ENCODE data around the gene CLEC11A. TPM values are rescaled to one million over a fixed set of nuclear protein-coding genes. Genes with fewer than 3 reads are reported as not detected.

CLEC11A gene
- total and polyA plus RNA-seq, 2 of the 8 experiments (the other 6 are each of a cell fraction or from before 2014, with no cell fraction given), result 4.3 to 17.4 TPM

DNA sequence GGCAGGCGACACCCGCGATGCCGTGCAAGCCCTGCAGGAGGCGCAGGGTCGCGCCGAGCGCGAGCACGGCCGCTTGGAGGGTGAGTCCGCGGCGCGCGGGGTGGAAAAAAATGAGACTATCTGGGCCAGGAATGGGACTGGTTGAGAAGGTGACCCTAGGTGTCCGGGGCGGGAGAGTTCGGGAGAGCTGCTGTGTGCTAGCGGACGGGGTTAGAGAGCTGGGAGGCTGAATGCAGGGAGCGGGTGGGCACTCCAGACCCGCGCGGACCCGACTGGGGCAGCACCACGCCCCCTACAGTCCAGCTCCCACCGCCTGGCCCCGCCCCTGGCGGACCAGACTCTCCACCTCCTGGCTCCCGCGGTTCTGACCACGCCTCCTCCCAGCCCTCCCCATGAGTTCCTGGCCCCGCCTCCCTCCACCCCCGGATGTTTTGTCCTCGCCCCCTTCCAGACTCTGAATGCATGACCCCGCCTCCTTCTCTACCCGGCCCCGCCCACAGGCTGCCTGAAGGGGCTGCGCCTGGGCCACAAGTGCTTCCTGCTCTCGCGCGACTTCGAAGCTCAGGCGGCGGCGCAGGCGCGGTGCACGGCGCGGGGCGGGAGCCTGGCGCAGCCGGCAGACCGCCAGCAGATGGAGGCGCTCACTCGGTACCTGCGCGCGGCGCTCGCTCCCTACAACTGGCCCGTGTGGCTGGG, 1.5 kb downstream of the CLEC11A start (continued):
- TF ChIP-seq, protein P1, sequence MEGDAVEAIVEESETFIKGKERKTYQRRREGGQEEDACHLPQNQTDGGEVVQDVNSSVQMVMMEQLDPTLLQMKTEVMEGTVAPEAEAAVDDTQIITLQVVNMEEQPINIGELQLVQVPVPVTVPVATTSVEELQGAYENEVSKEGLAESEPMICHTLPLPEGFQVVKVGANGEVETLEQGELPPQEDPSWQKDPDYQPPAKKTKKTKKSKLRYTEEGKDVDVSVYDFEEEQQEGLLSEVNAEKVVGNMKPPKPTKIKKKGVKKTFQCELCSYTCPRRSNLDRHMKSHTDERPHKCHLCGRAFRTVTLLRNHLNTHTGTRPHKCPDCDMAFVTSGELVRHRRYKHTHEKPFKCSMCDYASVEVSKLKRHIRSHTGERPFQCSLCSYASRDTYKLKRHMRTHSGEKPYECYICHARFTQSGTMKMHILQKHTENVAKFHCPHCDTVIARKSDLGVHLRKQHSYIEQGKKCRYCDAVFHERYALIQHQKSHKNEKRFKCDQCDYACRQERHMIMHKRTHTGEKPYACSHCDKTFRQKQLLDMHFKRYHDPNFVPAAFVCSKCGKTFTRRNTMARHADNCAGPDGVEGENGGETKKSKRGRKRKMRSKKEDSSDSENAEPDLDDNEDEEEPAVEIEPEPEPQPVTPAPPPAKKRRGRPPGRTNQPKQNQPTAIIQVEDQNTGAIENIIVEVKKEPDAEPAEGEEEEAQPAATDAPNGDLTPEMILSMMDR (IDR thresholded peaks at IDR 0.05; ENCODE audit: control extremely low read depth in 1 of 3, insufficient read depth in 1 of 3, low read depth in 1 of 3, low read length in 3 of 3), result peak; percentile 63 to 80 (median 75)
- TF ChIP-seq CTBP2 (IDR thresholded peaks at IDR 0.05; ENCODE audit: borderline replicate concordance, insufficient read depth, insufficient read length, low read length), result no peak
- TF ChIP-seq, protein P2, sequence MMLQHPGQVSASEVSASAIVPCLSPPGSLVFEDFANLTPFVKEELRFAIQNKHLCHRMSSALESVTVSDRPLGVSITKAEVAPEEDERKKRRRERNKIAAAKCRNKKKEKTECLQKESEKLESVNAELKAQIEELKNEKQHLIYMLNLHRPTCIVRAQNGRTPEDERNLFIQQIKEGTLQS (IDR thresholded peaks at IDR 0.05; ENCODE audit: insufficient read depth, low read depth, low read length), result no peak
- TF ChIP-seq CREB1 (IDR thresholded peaks at IDR 0.05), result 0 out of 2 replicates have a peak, but pooled peaks have one; percentile 6
- no peak for TF ChIP-seq CHD1 (IDR thresholded peaks at IDR 0.05; ENCODE audit: low read depth, low read length)
- no peak for TF ChIP-seq CEBPB (IDR thresholded peaks at IDR 0.05; ENCODE audit: low read depth, low read length)
- no peak for TF ChIP-seq JUND (IDR thresholded peaks at IDR 0.05; ENCODE audit: low read length)
- TF ChIP-seq NRF1 (IDR thresholded peaks at IDR 0.05; ENCODE audit: low read depth, low read length), result peak; percentile 74
- no peak for TF ChIP-seq JUN (IDR thresholded peaks at IDR 0.05; ENCODE audit: low read depth, low read length)
- no peak for TF ChIP-seq NANOG (IDR thresholded peaks at IDR 0.05; ENCODE audit: insufficient read depth, low read depth, low read length, poor library complexity, severe bottlenecking)
- TF ChIP-seq HDAC2 (IDR thresholded peaks at IDR 0.05; ENCODE audit: borderline replicate concordance in 1 of 2, low read depth in 2 of 2, low read length in 2 of 2), result no peak; a peak in 3 of 4 replicates
- no peak for TF ChIP-seq KDM4A (IDR thresholded peaks at IDR 0.05; ENCODE audit: low read depth, low read length, severe bottlenecking)
- TF ChIP-seq TBP (IDR thresholded peaks at IDR 0.05; ENCODE audit: low read depth, low read length), result peak; percentile 69; the same call in 1 of the 2 replicates
- peak; percentile 86 for TF ChIP-seq TAF1 (IDR thresholded peaks at IDR 0.05; ENCODE audit: low read depth, low read length)
- TF ChIP-seq, protein P3, sequence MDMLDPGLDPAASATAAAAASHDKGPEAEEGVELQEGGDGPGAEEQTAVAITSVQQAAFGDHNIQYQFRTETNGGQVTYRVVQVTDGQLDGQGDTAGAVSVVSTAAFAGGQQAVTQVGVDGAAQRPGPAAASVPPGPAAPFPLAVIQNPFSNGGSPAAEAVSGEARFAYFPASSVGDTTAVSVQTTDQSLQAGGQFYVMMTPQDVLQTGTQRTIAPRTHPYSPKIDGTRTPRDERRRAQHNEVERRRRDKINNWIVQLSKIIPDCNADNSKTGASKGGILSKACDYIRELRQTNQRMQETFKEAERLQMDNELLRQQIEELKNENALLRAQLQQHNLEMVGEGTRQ (IDR thresholded peaks at IDR 0.05; ENCODE audit: low read length), result no peak
- TF ChIP-seq SUZ12 (IDR thresholded peaks at IDR 0.05; ENCODE audit: low read length), result 0 out of 2 replicates have a peak, but pooled peaks have one; percentile 2
- no peak for TF ChIP-seq EZH2 (IDR thresholded peaks at IDR 0.05; ENCODE audit: low read depth, low read length, severe bottlenecking)
